GM10248 (cell line): Measurements from ENCODE around the gene RNF31.

Experiments used
- CTCF ChIA-PET: fragments of 300-600 bp; sonication (Branson Sonifier 250); formaldehyde crosslinking; extraction: SDS; loops from one replicate; lab custom pipeline; 2021; ENCODE audit warnings: antibody characterized with exemption; lab: Yijun Ruan, JAX
- POLR2A ChIA-PET: fragments of 350-650 bp; sonication (Branson Sonifier 250); formaldehyde crosslinking; extraction: SDS; loops from one replicate; lab custom pipeline; 2020; ENCODE audit warnings: antibody characterized with exemption; lab: Yijun Ruan, JAX
- DNase-seq: peaks from one replicate; pipeline ENCODE4 v3.0.0; 2012; ENCODE audit errors: extremely low spot score
- TF ChIP-seq, protein P1 (sequence below): IDR thresholded peaks from 2 replicates; pipeline ENCODE4 v1.5.1; 2012; ENCODE audit warnings: mild to moderate bottlenecking, low read depth; ENCODE audit errors: extremely low read depth, missing control alignments, control extremely low read depth

Gene RNF31

DNA sequence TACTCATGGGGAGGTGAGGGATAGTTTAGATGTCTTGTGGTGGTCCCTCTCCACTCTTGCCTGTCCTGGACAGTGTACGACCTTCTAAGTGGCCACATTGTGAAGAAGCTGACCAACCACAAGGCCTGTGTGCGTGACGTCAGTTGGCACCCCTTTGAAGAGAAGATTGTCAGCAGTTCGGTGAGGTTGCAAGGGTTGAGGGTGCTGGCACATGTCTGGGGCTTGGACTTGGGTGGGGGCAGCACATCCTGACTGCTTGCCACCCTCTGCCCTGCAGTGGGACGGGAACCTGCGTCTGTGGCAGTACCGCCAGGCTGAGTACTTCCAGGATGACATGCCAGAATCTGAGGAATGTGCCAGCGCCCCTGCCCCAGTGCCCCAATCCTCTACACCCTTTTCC is 24.4 kb upstream of the RNF31 start:
- ChIA-PET POLR2A (no interaction called here), CTCF (interaction anchor here (1.3 to 6.5 kb wide), 5 partner anchors 8 to 553 kb away, joined by 3 to 38 read pairs (median 6); partner anchors contain the start of genes DCAF11, IRF9 and NRL)
- TF ChIP-seq, protein P1, sequence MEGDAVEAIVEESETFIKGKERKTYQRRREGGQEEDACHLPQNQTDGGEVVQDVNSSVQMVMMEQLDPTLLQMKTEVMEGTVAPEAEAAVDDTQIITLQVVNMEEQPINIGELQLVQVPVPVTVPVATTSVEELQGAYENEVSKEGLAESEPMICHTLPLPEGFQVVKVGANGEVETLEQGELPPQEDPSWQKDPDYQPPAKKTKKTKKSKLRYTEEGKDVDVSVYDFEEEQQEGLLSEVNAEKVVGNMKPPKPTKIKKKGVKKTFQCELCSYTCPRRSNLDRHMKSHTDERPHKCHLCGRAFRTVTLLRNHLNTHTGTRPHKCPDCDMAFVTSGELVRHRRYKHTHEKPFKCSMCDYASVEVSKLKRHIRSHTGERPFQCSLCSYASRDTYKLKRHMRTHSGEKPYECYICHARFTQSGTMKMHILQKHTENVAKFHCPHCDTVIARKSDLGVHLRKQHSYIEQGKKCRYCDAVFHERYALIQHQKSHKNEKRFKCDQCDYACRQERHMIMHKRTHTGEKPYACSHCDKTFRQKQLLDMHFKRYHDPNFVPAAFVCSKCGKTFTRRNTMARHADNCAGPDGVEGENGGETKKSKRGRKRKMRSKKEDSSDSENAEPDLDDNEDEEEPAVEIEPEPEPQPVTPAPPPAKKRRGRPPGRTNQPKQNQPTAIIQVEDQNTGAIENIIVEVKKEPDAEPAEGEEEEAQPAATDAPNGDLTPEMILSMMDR: no peak
- DNase-seq: no peak

GRCh38 chr14:24123424-24124417 is 23.6 kb upstream of the RNF31 start:
- DNase-seq: peak; percentile 45
- POLR2A ChIA-PET: interaction anchor here (0.7 to 3.2 kb wide), 2 partner anchors 9 to 13 kb away, joined by 3 to 18 read pairs; partner anchors contain the start of genes DCAF11 and NRL
- TF ChIP-seq, protein P1: no peak
- CTCF ChIA-PET: interaction anchor here (1.0 to 6.5 kb wide), 11 partner anchors 9 to 553 kb away, joined by 3 to 38 read pairs (median 5); partner anchors contain the start of genes DCAF11, IRF9 and NRL

GRCh38 chr14:24126939-24127338 is 20.4 kb upstream of the RNF31 start:
- ChIA-PET POLR2A (interaction anchor here (1.8 to 2.2 kb wide), 2 partner anchors 9 to 12 kb away, joined by 7 read pairs; partner anchors contain the start of genes DCAF11, NRL and PSME1), CTCF (interaction anchor here (1.0 to 9.1 kb wide), 7 partner anchors 9 to 37 kb away, joined by 3 to 58 read pairs (median 5); partner anchors contain the start of genes DCAF11, EMC9, IRF9 and NRL)
- TF ChIP-seq, protein P1: no peak
- DNase-seq: no peak

- ChIA-PET POLR2A (interaction anchor here (1.8 to 2.2 kb wide), 2 partner anchors 8 to 13 kb away, joined by 7 read pairs; partner anchors contain the start of genes DCAF11, NRL and PSME1), CTCF (interaction anchor here (1.0 to 9.1 kb wide), 4 partner anchors 11 to 34 kb away, joined by 3 to 58 read pairs (median 21); partner anchors contain the start of genes DCAF11, IRF9 and NRL)
- TF ChIP-seq, protein P1: no peak
- no peak for DNase-seq
These were observed 19.6 kb upstream of the RNF31 start for GRCh38 chr14:24127673-24128072.

GRCh38 chr14:24129410-24129998 is 17.8 kb upstream of the RNF31 start:
- DNase-seq: no peak
- TF ChIP-seq, protein P1: no peak
- ChIA-PET POLR2A (interaction anchor here (1.5 kb wide), 1 partner anchor 15 kb away, joined by 3 read pairs; the partner anchor contains the start of genes DCAF11 and NRL), CTCF (interaction anchor here (1.7 to 9.1 kb wide), 2 partner anchors 12 to 21 kb away, joined by 7 to 58 read pairs; partner anchors contain the start of genes DCAF11 and NRL)

- ChIA-PET POLR2A (interaction anchor here (1.5 kb wide), 1 partner anchor 16 kb away, joined by 3 read pairs; the partner anchor contains the start of genes DCAF11 and NRL), CTCF (interaction anchor here (9.1 kb wide), 1 partner anchor 13 kb away, joined by 58 read pairs; the partner anchor contains the start of genes DCAF11 and NRL)
- DNase-seq: no peak
- TF ChIP-seq, protein P1: no peak
These were observed 16.9 kb upstream of the RNF31 start, which contains the start of gene FITM1 for GRCh38 chr14:24130380-24130716. Gene FITM1 (plus strand): TSS chr14:24130659. CDS start chr14:24131564, 905 bp downstream.
